BE2C (cell line): Measurements from ENCODE around the gene SH3RF2.
"Not testable (repeated sequence)": the region's sequence is repeated elsewhere in the genome, so short reads cannot be mapped to it uniquely, and the experiment has no call there.

Experiments
- DNase-seq: peaks from one replicate; pipeline ENCODE4 v3.0.0-alpha.2; 2020
- H3K27me3 ChIP-seq: fragments of 250-450 bp; sonication (Bioruptor Pico); 2 replicates; pipeline ENCODE4 v1.5.1; 2020; ENCODE audit warnings: mild to moderate bottlenecking
- H3K36me3 ChIP-seq: fragments of 250-450 bp; sonication (Bioruptor Pico); 2 replicates; pipeline ENCODE4 v1.5.1; 2020; ENCODE audit warnings: mild to moderate bottlenecking
- H3K4me1 ChIP-seq: fragments of 250-450 bp; sonication (Bioruptor Pico); 2 replicates; pipeline ENCODE4 v1.5.1; 2020
- H3K4me3 ChIP-seq: 2 replicates; pipeline ENCODE4 v1.5.1; 2011; ENCODE audit warnings: low read depth, low read length
- H3K9me3 ChIP-seq: fragments of 250-450 bp; sonication (Bioruptor Pico); 2 replicates; pipeline ENCODE4 v1.5.1; 2020
- CTCF ChIP-seq: IDR thresholded peaks from 2 replicates; pipeline ENCODE4 v1.5.1; 2012; ENCODE audit warnings: mild to moderate bottlenecking, low read depth, low read length

The SH3RF2 gene

GRCh38 chr5:145988993-145989392 lies 52.6 kb downstream of the SH3RF2 start:
- H3K27me3 ChIP-seq: peaks cover 2% of the 10 kb centered on the region; the same call in 1 of the 2 replicates
- TF ChIP-seq CTCF: no peak
- no peak overlapping the region for H3K4me3 ChIP-seq
- no peaks in the 10 kb centered on the region for H3K9me3 ChIP-seq
- no peaks in the 10 kb centered on the region for H3K36me3 ChIP-seq
- H3K4me1 ChIP-seq: no peaks in the 10 kb centered on the region
- DNase-seq: no peak

DNA sequence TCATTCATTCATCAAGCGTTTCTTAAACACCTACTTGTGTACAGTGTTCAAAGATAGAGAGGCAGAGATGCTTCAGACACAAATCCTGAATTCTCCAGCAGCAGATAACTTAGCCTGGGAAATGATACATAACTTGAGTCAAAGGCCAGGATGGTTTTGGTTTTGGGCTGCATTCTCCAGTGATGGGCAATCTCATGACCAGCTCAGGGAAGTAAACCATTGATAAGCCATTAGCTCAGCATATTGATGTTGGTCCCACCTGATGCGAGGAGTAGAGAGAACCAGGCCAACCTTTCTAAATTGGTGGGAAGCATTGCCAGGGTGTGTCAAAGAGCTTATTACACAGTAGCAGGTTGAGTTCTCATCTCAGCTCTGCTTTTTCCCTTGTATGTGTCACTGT lies 53.0 kb downstream of the SH3RF2 start:
- no peaks in the 10 kb centered on the region for H3K4me1 ChIP-seq

GRCh38 chr5:145990170-145990569 lies 53.8 kb downstream of the SH3RF2 start:
- TF ChIP-seq CTCF: no peak
- DNase-seq: no peak
- no peaks in the 10 kb centered on the region for H3K36me3 ChIP-seq
- no peaks in the 10 kb centered on the region for H3K4me1 ChIP-seq
- peaks cover 2% of the 10 kb centered on the region; the same call in 1 of the 2 replicates for H3K27me3 ChIP-seq
- no peak overlapping the region for H3K4me3 ChIP-seq
- H3K9me3 ChIP-seq: no peaks in the 10 kb centered on the region

More for the DNA sequence above, 53.0 kb downstream of the SH3RF2 start:
- no peak overlapping the region for H3K4me3 ChIP-seq
- no peaks in the 10 kb centered on the region for H3K9me3 ChIP-seq
- H3K27me3 ChIP-seq: peaks cover 2% of the 10 kb centered on the region; the same call in 1 of the 2 replicates
- no peak for DNase-seq
- H3K36me3 ChIP-seq: no peaks in the 10 kb centered on the region
- TF ChIP-seq CTCF: no peak

DNA sequence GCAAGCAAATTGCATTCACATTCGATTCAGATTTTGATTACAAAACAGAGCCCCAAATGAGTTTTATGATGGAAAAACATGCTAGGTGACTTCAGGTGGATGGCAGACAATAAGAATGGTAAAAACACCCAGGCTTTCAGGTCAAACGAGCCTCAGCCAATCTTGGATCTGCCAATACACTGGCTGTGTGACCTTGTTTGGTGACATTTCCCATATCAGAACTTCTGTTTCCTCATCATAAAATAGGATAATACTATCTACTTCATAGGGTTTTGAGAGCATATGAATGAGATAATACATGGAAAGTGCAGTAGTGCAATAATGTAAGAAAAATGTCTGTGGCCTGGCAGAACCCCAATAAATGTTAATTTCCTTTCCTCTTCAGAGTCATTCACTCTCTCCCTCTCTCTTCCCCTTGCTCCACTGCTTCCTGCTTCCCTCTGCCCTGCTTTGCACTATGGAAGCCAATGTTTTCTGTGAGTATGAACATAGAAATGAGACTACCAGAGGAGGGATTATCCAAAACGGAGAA lies 54.7 kb downstream of the SH3RF2 start:
- TF ChIP-seq CTCF: no peak
- Histone ChIP-seq H3K4me3 (no peak overlapping the region), H3K27me3 (peaks cover 2% of the 10 kb centered on the region; the same call in 1 of the 2 replicates), H3K4me1 (no peaks in the 10 kb centered on the region), H3K36me3 (no peaks in the 10 kb centered on the region), H3K9me3 (no peaks in the 10 kb centered on the region)
- DNase-seq: no peak

DNA sequence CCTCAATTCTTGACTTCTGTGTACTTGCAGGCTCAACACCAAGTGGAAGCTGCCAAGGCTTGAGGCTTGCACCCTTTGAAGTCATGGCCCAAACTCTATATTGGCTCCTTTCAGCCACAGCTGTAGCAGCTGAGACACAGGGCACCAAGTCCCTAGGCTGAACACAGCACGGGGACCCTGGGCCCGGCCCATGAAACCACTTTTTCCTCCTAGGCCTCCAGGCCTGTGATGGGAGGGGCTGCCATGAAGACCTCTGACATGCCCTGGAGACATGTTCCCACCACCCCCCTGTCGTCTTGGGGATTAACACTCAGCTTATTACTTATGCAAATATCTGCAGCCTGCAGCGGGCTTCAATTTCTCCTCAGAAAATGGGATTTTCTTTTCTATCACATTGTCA lies 57.2 kb downstream of the SH3RF2 start:
- not testable (repeated sequence) for H3K27me3 ChIP-seq, H3K4me1 ChIP-seq, H3K9me3 ChIP-seq, DNase-seq, H3K4me3 ChIP-seq, H3K36me3 ChIP-seq

DNA sequence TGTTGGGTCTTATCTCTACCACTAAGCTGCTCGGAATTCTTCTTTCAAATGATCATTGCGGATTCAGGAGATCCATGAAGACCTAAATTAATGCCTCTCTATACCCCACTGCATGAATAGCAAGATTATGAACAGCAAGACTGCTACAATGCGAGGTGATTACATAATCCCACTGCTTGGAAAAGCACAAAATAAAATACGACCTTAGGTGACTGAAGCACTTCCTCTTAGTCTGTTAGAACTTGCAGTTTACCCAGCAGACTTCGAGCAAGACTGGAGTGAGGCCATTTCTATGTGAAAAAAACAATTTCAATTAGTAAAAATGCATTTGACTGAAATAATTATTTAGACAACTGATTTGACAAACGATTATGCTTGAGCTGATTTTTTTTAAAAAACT lies 59.8 kb downstream of the SH3RF2 start:
- Histone ChIP-seq H3K4me1 (no peaks in the 10 kb centered on the region), H3K27me3 (no peaks in the 10 kb centered on the region), H3K9me3 (no peaks in the 10 kb centered on the region), H3K4me3 (no peak overlapping the region), H3K36me3 (no peaks in the 10 kb centered on the region)
- DNase-seq: no peak
- TF ChIP-seq CTCF: no peak

DNA sequence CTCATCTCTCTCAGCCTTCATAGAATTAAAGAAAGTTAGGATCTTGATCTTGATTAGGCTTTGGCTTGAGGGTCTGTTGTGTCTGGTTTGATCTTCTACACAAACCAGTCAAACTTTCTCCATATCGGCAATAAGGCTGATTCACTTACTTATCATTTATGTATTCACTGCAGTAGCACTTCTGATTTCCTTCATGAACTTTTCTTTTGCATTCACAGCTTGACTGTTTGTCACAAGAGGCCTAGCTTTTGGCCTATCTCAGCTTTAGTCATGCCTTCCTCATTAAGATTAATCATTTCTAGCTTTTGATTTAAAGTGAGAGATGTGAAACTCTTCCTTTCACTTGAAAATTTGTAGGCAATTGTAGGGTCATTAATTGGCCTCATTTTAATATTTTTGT lies 62.8 kb downstream of the SH3RF2 start:
- DNase-seq: no peak
- Histone ChIP-seq H3K4me1 (no peaks in the 10 kb centered on the region), H3K4me3 (no peak overlapping the region), H3K36me3 (no peaks in the 10 kb centered on the region), H3K27me3 (no peaks in the 10 kb centered on the region; the same call in 1 of the 2 replicates), H3K9me3 (no peaks in the 10 kb centered on the region)
- TF ChIP-seq CTCF: no peak
